Right renal pelvis (tissue), 4 donors: ENCODE measurements around the gene LGMN. TPM values are rescaled to one million over a fixed set of nuclear protein-coding genes. Genes with fewer than 3 reads are reported as not detected.
"Not testable (repeated sequence)": the region's sequence is repeated elsewhere in the genome, so short reads cannot be mapped to it uniquely, and the experiment has no call there.

Experiments
- DNase-seq, 4 donors: peaks; one replicate each; pipeline ENCODE4 v3.0.0-alpha.2; 2013; ENCODE audit warnings: low read depth in 4 of 4, low spot score in 3 of 4, missing footprints in 1 of 4
- polyA plus RNA-seq, 4 donors: library from polyadenylated mRNA; unstranded; fragments of 120-200 nt; gene quantifications; one replicate each; pipeline ENCODE4 v1.2.1, GENCODE V29; 2013; ENCODE audit not compliant: insufficient read length in 4 of 4

The LGMN gene
- polyA plus RNA-seq, 4 donors = 121 to 148 (median 132) TPM

- no peak for DNase-seq
Observed at GRCh38 chr14:92729634-92730358, 18.6 kb downstream of the LGMN start.

GRCh38 chr14:92728759-92729364 is 19.6 kb downstream of the LGMN start:
- no peak for DNase-seq

- DNase-seq = no peak
Observed at GRCh38 chr14:92726933-92727262, 21.5 kb downstream of the LGMN start.

GRCh38 chr14:92726135-92726932 is 22.1 kb downstream of the LGMN start:
- no peak for DNase-seq

- DNase-seq = no peak
Observed at GRCh38 chr14:92724516-92725340, 23.7 kb downstream of the LGMN start.

GRCh38 chr14:92719890-92720323 is 28.5 kb downstream of the LGMN start:
- no peak for DNase-seq

GRCh38 chr14:92719421-92719820 is 29.0 kb downstream of the LGMN start:
- no peak for DNase-seq

- no peak for DNase-seq
Observed at GRCh38 chr14:92718664-92719063, 29.8 kb downstream of the LGMN start.

- no peak for DNase-seq
Observed at GRCh38 chr14:92717571-92718042, 30.8 kb downstream of the LGMN start.

- DNase-seq = no peak
Observed at GRCh38 chr14:92716131-92716530, 32.3 kb downstream of the LGMN start.

GRCh38 chr14:92714739-92715307 is 33.6 kb downstream of the LGMN start:
- DNase-seq = not testable (repeated sequence)

GRCh38 chr14:92712654-92713051 is 35.8 kb downstream of the LGMN start:
- DNase-seq = no peak

GRCh38 chr14:92711976-92712653 is 36.3 kb downstream of the LGMN start:
- DNase-seq = no peak

GRCh38 chr14:92710001-92710341 is 38.5 kb downstream of the LGMN start:
- DNase-seq = no peak

- DNase-seq = no peak
Observed at GRCh38 chr14:92709340-92710000, 39.0 kb downstream of the LGMN start.

GRCh38 chr14:92706386-92706785 is 42.0 kb downstream of the LGMN start:
- no peak for DNase-seq

- DNase-seq = no peak
Observed at GRCh38 chr14:92704821-92705220, 43.6 kb downstream of the LGMN start.

GRCh38 chr14:92704036-92704804 is 44.2 kb downstream of the LGMN start:
- no peak for DNase-seq

- no peak for DNase-seq
Observed at GRCh38 chr14:92703516-92703915, 44.9 kb downstream of the LGMN start.
